GM18873 (cell line): ENCODE data around the gene ANKRD17.
"Not testable (repeated sequence)": the region's sequence is repeated elsewhere in the genome, so short reads cannot be mapped to it uniquely, and the experiment has no call there.

Source experiments
- ATAC-seq: cut with Tn5 transposase; IDR thresholded peaks from one replicate; pipeline ENCODE4 v1.9.1; 2021; ENCODE audit warnings: mild to moderate bottlenecking, moderate library complexity, moderate number of reproducible peaks; ENCODE audit not compliant: unreplicated experiment, low FRiP score

Gene ANKRD17, protein sequence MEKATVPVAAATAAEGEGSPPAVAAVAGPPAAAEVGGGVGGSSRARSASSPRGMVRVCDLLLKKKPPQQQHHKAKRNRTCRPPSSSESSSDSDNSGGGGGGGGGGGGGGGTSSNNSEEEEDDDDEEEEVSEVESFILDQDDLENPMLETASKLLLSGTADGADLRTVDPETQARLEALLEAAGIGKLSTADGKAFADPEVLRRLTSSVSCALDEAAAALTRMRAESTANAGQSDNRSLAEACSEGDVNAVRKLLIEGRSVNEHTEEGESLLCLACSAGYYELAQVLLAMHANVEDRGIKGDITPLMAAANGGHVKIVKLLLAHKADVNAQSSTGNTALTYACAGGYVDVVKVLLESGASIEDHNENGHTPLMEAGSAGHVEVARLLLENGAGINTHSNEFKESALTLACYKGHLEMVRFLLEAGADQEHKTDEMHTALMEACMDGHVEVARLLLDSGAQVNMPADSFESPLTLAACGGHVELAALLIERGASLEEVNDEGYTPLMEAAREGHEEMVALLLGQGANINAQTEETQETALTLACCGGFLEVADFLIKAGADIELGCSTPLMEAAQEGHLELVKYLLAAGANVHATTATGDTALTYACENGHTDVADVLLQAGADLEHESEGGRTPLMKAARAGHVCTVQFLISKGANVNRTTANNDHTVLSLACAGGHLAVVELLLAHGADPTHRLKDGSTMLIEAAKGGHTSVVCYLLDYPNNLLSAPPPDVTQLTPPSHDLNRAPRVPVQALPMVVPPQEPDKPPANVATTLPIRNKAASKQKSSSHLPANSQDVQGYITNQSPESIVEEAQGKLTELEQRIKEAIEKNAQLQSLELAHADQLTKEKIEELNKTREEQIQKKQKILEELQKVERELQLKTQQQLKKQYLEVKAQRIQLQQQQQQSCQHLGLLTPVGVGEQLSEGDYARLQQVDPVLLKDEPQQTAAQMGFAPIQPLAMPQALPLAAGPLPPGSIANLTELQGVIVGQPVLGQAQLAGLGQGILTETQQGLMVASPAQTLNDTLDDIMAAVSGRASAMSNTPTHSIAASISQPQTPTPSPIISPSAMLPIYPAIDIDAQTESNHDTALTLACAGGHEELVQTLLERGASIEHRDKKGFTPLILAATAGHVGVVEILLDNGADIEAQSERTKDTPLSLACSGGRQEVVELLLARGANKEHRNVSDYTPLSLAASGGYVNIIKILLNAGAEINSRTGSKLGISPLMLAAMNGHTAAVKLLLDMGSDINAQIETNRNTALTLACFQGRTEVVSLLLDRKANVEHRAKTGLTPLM (N-terminal part only)

DNA sequence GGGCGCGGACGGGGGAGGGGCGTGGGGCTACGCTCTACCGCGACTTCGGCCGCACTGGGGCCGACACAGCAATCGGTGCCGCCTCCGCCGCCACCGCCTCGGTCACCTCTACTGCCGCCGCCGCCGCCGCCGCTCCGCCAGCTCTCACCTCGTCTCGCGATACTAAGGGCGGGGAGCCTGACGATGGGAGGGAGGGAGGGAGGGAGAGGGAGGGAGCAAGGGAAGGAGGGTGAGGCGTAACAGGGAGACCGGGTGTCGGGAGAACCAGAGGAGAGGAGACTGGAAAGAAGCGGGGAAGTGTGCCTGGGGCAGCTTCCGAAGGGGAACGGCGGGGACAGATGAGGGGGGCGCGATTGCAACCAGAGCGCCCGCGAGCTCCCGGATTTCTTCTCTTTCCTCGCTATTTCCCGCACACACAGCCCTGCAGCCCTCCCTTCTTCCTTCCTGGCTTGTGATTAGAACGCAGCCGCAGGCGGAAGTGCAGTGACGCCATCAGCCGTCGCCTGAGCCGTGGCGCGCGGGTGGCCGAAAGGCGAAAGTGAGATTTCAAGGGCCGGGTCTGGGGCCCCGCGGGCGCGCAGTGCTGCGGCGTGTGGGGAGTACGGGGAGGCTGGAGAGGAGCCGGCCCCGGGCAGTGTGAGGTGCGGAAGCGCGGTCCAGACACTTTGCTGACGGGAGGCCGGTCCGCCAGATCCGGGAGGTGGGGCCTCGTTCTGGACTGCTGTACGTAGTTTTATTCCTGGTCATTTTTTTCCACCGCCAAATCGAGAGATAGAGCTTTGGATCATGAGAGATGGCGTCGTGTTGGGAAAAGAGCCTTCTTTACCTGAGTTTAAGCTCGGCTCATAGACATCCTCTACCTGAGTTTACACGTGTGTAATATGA, at the start of gene ANKRD17:
ANKRD17 (minus strand) TSS at position 113 of the 885 bp plus-strand sequence. CDS start 130 bp downstream, outside the sequence.
- ATAC-seq = peak; percentile 76

DNA sequence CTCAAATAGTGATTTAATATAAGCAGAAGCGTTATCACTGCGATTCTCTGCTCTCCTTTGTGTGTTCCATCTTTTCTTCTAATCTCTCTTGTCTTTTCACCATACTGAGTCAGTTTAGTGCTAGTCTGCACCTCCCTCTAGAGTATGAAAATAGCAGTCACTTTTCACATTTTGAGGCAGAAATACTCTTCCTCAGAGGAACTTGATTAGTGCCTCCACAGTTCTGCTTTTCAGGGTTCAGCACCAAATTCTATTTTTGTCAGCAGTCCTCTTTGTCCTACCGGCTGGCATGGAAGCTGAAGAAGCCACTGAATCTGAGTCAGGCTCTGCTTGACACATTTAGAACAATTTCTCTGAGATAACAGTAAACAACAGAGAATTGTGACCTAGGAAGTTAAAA, 49.7 kb upstream of the ANKRD17 start:
- ATAC-seq = no peak

DNA sequence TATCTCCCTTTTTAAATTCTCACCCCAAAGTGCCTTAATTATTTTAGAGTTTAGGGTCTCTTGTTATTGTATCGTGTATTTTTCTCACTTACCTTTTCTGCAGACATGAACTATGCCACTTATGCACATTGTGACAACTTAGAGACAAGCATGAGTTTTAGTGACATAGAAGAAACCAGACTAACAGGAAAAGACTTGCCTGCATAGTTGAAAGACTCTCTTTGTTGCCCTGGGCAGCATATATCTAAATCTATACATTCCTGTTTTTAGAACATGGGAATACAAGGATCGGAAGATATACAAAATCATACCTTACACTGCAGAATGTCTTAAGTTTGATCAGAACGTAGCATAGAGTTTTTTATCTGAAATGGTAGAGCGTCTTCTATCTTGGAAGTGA, 45.1 kb upstream of the ANKRD17 start:
- ATAC-seq = no peak

DNA sequence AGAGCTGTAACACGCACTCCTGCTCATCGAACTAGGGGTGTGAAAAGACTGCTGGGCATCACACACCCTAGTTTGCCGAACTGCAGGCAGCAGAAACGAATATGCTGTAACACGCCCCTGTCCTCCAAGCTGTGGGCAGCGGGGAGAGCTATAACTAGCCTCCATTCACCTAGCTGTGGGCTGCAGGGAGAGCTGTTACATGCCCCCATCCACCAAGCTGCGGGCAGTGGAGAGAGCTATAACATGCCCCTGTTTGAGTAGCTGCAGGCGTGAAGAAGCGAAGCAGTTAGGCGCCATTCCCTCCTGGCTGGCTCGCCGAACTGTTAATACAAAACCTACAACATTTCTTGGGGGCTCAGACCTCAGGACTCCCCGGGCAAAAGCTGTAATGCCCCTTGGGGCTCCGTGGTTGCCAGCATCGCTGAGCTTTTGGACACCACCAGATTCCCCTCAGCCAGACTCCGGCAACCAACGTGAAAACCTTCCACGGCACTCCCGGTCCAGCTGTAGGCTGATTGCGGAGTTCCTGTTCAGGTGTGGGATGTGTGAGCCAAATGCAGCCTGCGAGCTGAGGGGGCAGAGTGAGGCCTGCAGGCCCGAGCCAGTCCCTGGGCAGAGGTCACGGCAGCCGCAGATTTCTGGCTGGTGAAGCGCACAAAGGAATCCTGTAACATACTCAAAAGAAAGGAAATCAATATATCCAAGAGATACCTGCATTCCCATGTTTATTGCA, 41.1 kb upstream of the ANKRD17 start:
- no peak for ATAC-seq

DNA sequence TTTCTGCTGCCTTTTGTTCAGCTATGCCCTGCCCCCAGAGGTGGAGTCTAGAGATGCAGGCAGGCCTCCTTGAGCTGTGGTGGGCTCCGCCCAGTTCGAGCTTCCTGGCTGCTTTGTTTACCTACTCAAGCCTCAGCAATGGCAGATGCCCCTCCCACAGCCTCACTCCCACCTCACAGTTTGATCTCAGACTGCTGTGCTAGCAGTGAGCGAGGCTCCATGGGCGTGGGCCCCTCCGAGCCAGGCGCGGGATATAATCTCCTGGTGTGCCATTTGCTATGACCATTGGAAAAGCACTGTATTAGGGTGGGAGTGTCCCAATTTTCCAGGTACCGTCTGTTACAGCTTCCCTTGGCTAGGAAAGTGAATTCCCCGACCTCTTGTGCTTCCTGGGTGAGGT, 34.1 kb upstream of the ANKRD17 start:
- ATAC-seq = not testable (repeated sequence)

DNA sequence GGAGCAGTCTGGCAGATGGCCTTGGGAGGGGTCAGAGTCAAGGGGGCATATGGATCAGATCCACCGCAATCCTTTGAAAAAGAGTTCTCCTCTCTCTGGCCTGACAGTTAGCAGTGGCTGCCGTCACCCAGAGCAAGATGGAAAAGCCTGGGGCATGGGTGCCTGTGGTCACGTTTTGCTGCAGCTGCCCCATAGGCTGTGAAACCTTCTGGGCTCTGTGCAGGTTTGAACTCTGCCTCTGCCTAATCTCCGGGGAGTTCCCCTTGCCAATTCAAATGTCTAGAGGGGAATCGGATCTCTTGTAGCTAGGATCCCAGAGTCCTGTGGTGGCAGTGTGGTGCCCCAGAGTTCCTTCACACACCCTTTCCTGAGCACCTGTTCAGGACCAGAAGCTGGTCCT, 23.4 kb upstream of the ANKRD17 start:
- ATAC-seq = no peak

DNA sequence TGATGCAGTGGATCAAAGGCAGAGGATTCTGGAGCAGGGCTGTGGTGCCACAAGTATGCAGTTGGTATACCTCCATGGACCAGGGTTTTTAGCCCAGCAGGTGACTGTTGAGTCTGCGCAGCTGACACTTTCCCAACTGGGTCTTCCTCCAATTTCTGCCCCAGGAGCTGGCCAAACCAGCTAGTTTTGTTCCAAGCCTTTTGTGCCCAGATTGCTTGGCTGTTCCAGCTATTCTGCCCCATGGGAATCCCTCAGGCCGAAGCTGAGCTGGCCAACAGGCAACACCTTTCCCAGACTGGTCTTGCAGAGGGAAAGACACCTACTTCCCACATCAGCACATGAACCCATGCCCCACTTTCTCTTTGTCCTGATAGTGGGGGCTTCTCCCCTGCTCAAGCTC, 22.8 kb upstream of the ANKRD17 start:
- no peak for ATAC-seq

DNA sequence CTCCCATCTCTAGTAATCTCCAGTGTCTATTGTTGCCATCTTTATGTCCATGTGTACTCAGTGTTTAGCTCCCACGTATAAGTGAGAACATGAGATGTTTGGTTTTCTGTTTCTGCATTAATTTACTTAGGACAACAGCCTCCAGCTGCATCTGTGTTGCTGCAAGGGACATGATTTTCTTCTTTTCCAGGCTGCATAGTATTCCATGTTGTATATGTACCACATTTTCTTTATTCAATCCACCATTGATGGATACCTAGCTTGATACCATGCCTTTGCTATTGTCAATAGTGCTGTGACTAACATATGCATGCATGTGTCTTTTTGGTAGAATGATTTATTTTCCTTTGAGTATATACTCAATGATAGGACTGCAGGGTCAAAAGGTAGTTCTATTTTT, 18.6 kb upstream of the ANKRD17 start:
- no peak for ATAC-seq

DNA sequence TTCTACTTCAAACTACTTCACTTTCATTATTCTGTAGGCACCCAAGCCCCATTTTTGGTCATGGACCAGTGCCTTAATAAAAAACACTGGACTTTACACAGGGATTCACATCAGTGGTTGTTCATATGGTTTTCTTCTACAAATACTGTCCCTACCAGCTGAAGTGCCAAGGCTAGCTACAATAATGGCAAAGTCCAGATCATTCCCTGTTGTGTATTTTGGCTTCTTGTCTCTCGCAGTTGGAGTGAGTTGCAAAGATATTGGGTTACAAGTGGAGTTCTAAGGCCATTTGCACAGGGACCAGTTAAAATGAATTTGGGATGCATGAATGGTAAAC, 16.7 kb upstream of the ANKRD17 start:
- no peak for ATAC-seq

DNA sequence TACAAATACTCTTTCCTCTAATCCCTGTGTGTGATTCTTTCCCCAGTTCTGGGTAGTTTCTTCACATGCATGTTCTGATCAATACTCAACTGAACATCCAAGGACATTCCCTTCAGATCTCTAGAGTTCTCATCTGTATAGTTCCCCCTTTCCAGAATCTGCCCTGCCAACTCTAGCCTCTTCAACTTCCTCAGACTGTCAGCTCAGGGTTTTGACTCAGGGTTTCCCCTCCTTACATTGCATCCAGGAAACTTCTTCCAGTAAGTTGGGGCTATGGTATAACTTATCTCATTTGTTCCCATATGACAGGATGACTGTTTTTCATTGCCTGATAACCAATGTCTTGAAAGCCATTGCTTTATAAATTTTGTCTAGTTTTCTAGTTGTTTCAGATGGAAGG, 14.2 kb upstream of the ANKRD17 start:
- ATAC-seq = no peak

DNA sequence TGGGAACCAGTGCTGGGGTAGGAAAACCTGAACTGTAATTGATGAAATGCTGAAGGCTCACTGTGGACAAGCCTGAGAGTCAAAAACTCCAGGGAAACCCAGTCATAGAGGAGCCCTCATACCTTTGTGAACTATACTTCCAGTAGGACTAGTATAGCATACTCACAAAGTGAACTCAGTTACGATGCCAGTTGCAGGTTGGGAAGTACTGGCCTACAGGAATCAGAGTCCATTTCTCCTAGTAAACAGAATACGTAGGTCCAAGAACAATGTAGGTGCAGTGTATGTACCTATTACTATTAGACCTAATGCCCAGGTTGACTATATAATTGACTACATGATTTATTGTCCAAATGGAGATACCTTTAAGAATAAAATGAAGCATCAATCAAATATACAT, 8.5 kb upstream of the ANKRD17 start:
- ATAC-seq = no peak

DNA sequence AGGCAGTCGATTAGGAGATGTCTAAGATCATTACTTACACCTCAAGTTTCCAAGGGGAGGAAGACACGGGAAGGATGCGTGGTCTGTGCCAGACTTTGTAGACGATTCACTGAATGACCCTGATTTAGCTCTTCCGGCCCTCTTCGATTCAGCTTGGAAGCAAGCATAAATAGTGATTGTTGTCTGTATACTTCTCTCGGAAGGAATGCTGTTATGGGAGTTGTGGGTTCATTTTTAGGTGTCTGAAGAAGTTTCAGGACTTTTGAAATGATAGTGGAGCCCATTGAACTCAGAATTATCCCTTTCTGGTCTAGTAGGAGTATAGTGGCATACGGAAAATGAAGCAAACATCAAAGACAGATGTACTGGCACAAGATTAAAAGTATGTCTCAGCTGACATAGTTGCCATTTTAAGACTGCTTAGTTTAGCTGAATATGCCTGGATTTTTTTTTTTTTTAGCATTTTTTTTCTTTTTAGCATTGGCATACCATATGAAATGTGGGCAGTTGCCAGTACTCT, 1.0 kb upstream of the ANKRD17 start:
- peak; percentile 1 for ATAC-seq

DNA sequence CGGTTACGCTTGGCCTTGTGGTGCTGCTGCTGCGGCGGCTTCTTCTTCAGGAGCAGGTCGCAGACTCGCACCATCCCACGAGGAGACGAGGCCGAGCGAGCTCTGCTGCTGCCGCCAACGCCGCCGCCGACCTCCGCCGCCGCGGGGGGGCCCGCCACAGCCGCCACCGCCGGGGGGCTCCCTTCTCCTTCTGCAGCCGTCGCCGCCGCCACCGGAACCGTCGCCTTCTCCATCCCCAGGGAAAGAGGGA, 237 bp downstream of the ANKRD17 start:
- peak; percentile 22 for ATAC-seq

DNA sequence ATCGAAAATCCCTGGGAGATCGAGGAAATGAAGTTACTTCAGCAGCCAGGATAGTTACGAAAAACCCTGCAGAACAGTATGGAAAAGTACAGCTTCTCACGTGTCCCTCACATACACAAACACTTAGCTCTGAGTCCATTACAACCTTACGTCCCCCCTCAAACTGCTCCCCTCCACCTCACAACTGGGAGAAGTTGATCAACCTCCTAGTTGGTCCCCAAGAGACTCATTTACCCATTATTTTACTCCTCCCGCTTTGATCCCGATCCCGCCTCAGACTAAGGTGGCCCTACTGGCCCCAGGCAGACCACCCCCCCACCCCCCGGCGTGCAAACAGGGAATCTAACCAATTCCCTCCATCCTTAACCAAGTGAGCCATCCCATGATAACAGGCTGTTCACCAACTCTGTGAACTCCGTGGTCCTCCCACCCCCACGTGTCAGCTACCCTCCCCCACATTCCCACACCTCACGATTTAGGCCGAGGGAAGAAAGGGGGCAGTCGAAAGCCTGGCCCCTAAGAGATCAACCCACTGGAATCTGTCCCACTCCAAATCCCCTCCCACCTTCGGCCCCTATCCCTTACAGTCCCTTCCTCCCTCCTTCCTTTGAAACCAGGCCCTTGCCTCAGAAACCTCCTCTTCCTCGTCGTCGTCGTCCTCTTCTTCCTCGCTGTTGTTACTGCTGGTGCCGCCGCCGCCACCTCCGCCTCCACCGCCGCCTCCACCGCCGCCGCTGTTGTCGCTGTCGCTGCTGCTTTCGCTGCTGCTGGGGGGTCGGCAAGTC, 755 bp downstream of the ANKRD17 start:
- no peak for ATAC-seq

DNA sequence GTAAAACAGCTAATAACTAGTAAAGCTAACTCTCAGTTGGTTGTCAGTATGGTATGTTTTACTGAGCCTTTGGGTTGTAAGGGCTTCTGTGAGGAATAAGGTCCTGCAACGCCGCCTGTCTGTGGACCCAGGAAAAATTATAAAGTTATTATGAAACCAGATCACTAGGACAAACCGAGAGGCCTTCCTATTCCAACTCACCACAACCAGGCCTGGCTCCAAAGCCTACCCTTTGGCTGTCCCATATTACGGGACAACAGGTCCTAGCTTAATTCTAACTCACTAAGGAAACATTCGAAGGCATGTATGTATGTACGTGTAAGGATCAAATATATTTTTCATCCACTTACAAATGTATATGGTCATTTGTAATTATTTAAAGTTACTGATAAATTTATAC, 1.4 kb downstream of the ANKRD17 start:
- ATAC-seq = peak; percentile 33

DNA sequence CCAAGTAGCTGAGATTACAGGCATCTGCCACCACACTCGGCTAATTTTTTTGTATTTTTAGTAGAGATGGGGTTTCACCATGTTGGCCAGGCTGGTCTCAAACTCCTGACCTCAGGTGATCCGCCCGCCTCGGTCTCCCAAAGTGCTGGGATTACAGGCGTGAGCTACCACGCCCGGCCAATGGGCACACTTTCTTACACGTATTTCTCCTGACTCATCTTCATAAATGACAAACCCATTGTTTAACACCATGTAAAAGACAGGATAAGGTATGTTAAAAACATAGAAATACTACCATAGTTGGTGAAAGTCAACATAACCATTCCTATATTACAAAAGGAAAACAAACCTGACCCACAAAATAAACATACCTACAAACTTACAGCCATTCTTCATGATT, 2.8 kb downstream of the ANKRD17 start:
- ATAC-seq = not testable (repeated sequence)

DNA sequence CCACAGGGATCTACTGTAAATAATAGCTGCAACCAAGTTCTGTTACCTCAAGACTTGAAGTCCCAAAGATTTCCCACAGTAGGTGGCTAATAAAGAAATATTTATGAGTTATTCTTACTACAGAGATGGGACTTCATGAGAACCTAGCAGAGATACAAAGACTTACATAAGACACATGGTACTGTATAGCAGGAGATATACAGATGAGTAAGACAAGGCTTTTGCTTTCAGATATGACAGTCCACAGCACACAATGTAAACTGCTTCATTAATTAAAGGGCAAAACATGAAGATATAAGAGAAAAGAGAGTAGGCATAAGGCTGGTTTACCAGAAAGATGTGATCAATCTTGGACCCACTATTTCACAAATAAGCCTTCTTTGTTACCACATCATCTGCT, 6.6 kb downstream of the ANKRD17 start:
- ATAC-seq = no peak

DNA sequence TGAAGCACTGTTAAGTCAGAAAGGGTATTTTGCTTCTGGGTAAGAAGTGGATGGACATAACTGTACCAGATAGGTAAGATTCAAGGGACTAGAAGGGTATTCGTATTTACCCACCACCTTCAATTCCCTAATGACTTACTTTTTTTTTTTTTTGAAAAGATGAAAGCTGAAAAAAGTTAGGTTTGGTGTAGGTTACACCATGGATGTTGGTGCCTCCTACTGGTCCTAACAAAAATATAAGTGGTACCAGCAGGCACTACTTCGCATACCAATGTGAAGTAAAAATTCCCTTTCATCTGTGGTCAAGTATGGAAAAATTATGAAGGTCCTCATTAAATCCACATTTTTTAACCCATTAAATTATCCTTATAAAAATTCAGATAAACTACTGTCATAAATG, 7.2 kb downstream of the ANKRD17 start:
- ATAC-seq = no peak

DNA sequence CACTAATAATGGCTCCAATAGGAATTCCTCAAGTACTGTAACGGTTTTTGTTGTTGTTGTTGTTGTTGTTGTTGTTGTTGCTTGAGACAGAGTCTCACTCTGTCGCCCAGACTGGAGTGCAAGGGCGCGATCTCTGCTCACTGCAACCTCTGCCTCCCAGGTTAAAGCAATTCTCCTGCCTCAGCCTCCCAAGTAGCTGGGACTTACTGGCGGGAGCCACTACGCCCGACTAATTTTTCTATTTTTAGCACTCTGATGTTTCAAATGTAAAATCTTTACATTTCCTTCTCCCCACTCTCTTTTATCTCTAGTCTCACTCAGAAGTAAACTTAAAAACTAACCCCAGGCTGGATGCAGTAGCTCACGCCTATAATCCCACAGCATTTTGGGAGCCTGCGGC, 8.0 kb downstream of the ANKRD17 start:
- ATAC-seq = no peak
